ENCODE measurements around the gene SLC4A4. TPM values are rescaled to one million over a fixed set of nuclear protein-coding genes. Genes with fewer than 3 reads are reported as not detected.

The SLC4A4 gene
- total RNA-seq, 1 experiment from 2014 or later: 0.92 TPM

DNA sequence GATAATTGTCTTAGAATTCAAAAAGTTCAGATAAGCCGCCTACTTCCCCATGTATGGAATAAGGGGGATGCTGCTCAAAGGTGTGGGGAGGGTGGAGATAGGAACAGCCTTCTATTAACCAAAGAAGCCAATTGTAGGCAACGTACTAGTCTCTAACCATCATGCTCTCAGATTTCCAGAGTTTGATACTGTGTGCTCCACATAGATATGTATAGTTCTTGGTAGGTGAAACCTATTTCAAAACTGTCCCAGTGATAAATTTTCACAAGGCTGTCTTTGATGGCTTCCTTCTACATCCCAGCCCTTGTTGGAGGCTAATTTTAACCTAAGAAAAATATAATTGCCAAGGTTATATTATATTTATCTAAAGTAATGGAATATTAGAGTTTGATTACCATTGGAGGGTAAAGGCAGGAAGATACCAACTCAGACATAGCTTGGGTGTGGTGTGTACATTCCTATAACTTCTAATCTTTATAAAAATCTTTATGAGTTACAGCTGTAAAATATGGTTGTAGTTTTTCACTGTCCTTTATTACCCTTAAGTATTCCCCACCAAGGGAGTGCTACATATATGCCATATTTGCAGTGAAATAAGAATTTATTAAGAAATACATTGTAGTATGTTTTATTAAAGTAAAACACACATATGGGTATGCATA is 87.7 kb downstream of the SLC4A4 start:
- H3K23ac ChIP-seq (ENCODE audit: insufficient read length, low read depth, low read length): no peak overlapping the region
- no peak overlapping the region for H3K4ac ChIP-seq (ENCODE audit: low read depth, low read length)
- H3K79me2 ChIP-seq (ENCODE audit: insufficient read depth, low read length): no peaks in the 10 kb centered on the region
- no peak overlapping the region for H3K18ac ChIP-seq (ENCODE audit: insufficient read length, low read depth, low read length)
- H4K5ac ChIP-seq (ENCODE audit: insufficient read length, low read depth, low read length): no peak overlapping the region
- H3K27ac Mint-ChIP-seq: no peak overlapping the region
- no peak overlapping the region for H2BK12ac ChIP-seq (ENCODE audit: insufficient read length, low read depth, low read length)
- no peaks in the 10 kb centered on the region for H3K4me1 ChIP-seq (ENCODE audit: insufficient read depth, low read length)
- H2BK5ac ChIP-seq (ENCODE audit: insufficient read length, low read length): no peak overlapping the region
- no peak overlapping the region for H2AK5ac ChIP-seq (ENCODE audit: insufficient read length, low read length)
- H4K20me1 ChIP-seq (ENCODE audit: control insufficient read depth, insufficient read depth, insufficient read length): no peaks in the 10 kb centered on the region
- TF ChIP-seq, protein P1, sequence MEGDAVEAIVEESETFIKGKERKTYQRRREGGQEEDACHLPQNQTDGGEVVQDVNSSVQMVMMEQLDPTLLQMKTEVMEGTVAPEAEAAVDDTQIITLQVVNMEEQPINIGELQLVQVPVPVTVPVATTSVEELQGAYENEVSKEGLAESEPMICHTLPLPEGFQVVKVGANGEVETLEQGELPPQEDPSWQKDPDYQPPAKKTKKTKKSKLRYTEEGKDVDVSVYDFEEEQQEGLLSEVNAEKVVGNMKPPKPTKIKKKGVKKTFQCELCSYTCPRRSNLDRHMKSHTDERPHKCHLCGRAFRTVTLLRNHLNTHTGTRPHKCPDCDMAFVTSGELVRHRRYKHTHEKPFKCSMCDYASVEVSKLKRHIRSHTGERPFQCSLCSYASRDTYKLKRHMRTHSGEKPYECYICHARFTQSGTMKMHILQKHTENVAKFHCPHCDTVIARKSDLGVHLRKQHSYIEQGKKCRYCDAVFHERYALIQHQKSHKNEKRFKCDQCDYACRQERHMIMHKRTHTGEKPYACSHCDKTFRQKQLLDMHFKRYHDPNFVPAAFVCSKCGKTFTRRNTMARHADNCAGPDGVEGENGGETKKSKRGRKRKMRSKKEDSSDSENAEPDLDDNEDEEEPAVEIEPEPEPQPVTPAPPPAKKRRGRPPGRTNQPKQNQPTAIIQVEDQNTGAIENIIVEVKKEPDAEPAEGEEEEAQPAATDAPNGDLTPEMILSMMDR (conservative IDR thresholded peaks at IDR 0.05): no peak
- H3K27ac ChIP-seq (ENCODE audit: insufficient read length, low read depth, low read length): no peak overlapping the region
- no peak for DNase-seq
- H3K9me3 ChIP-seq (ENCODE audit: control insufficient read depth, low read depth, low read length): no peaks in the 10 kb centered on the region
- WGBS (ENCODE audit: extremely low coverage, insufficient read length, low lambda C conversion rate): no CpG with 5 or more reads among the region's 2 CpGs
- H3K4me3 Mint-ChIP-seq: no peak overlapping the region
- no peak overlapping the region for H2BK20ac ChIP-seq (ENCODE audit: low read depth, low read length, poor library complexity, severe bottlenecking)
- peaks cover 0 to 2% (median 2%) of the 10 kb centered on the region in 3 experiments; a peak in 5 of 7 replicates for H3K36me3 Mint-ChIP-seq (ENCODE audit: insufficient read depth in 1 of 3, low read depth in 3 of 3)
- no peak overlapping the region for H3K56ac ChIP-seq (ENCODE audit: insufficient read length, low read depth, low read length)
- H3T11ph ChIP-seq (ENCODE audit: low read length): no peak overlapping the region
- no peak overlapping the region for H4K91ac ChIP-seq (ENCODE audit: insufficient read length, low read depth, low read length)
- no peaks in the 10 kb centered on the region for H3K4me1 Mint-ChIP-seq
- no peaks in the 10 kb centered on the region for H3K27me3 ChIP-seq (ENCODE audit: insufficient read depth, low read length)
- H3K27me3 Mint-ChIP-seq (ENCODE audit: low read depth): no peaks in the 10 kb centered on the region
- H3K14ac ChIP-seq (ENCODE audit: insufficient read depth, low read length): no peak overlapping the region
- no peak overlapping the region for H2BK120ac ChIP-seq (ENCODE audit: low read depth, low read length, poor library complexity, severe bottlenecking)
- H2BK15ac ChIP-seq (ENCODE audit: low read depth, low read length): no peak overlapping the region
- no peak overlapping the region for H3K4me2 ChIP-seq (ENCODE audit: insufficient read depth, insufficient read length, low read length)
- H3K23me2 ChIP-seq (ENCODE audit: insufficient read length, low read depth, low read length, poor library complexity, severe bottlenecking): no peaks in the 10 kb centered on the region
- no peak overlapping the region for H3K9ac ChIP-seq (ENCODE audit: extremely low read depth, insufficient read length, low read length)
- no peaks in the 10 kb centered on the region for H3K79me1 ChIP-seq (ENCODE audit: insufficient read depth, low read depth, low read length, poor library complexity, severe bottlenecking)
- no peak overlapping the region for H2AFZ ChIP-seq (ENCODE audit: low read length)
- no peak overlapping the region for H4K8ac ChIP-seq (replicated peaks; ENCODE audit: insufficient read length, low read depth, low read length)
- peaks cover 7 to 9% of the 10 kb centered on the region in 2 experiments; a peak in 4 of 5 replicates for H3K9me3 Mint-ChIP-seq

Data from H9 (cell line).